Measurements from ENCODE around the gene IGFBP7.

- no peak for TF ChIP-seq ARNT (IDR thresholded peaks at IDR 0.05)
- TF ChIP-seq FOXK2 (IDR thresholded peaks at IDR 0.05) = no peak
- no peak for TF ChIP-seq TARDBP (IDR thresholded peaks at IDR 0.05)
- no peak for TF ChIP-seq FOXM1 (IDR thresholded peaks at IDR 0.05; ENCODE audit: borderline replicate concordance)
- TF ChIP-seq SP1 (IDR thresholded peaks at IDR 0.05) = no peak
- no peak for TF ChIP-seq NFRKB (IDR thresholded peaks at IDR 0.05)
- TF ChIP-seq PKNOX1 (IDR thresholded peaks at IDR 0.05) = no peak
- TF ChIP-seq FOXA1 (IDR thresholded peaks at IDR 0.05) = no peak
Measured at GRCh38 chr4:57074744-57075143, 35.4 kb downstream of the IGFBP7 start.
